ENCODE measurements around the gene UNC119. TPM values are rescaled to one million over a fixed set of nuclear protein-coding genes. Genes with fewer than 3 reads are reported as not detected.

UNC119 gene
- polyA plus RNA-seq, 4 donors: 54.4 to 74.1 (median 59.7) TPM

DNA sequence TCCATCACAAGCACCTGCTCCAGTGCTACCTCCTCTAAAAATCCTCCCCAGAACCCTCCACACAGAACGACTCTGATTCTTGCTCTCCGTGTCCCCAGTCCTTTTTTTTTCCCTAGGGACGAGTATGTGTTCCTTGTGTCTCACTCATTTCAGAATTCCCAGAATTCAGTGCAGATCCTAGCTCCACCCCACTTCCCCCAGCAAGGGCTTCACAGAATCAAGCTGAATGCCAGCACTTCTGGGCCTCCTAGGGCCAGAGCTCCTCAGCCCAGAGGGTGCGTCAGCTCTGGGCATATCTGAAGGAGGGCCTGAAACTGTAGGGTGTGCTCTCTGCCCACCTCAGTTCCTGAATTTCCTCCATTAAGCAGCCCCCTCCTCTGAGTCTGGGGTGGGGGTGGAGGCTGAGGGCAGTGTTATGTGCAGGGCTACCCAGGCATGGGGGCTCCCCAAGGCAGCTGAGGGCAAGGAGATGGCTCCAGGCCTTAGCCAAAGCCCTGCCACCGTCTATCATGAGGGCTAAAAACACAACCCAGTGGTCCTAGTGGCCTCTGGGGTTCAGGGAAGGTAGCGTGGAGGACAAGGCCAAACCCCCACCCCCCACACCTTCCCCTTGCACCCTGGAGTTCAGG, 6.5 kb downstream of the UNC119 start:
- DNase-seq (ENCODE audit: low read depth in 4 of 4, low spot score in 3 of 4): no peak

DNA sequence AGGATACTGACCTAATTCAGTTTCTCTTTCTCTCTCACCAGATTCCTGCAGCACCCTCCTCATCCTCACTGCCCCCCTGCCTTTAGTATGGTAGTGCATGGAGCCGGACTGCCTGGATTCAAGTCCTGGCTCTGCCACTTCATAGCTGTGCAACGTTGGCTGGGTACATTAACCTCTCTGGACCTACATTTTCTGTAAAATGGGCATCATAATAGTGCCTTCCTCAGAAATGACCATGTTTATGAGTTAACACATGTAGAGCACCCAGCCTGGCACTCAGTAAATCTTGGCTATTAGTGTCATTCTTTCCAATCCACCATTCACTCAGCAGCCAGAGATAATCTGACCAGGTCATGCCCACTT, 7.3 kb downstream of the UNC119 start:
- no peak for DNase-seq (ENCODE audit: low read depth in 4 of 4, low spot score in 3 of 4)

DNA sequence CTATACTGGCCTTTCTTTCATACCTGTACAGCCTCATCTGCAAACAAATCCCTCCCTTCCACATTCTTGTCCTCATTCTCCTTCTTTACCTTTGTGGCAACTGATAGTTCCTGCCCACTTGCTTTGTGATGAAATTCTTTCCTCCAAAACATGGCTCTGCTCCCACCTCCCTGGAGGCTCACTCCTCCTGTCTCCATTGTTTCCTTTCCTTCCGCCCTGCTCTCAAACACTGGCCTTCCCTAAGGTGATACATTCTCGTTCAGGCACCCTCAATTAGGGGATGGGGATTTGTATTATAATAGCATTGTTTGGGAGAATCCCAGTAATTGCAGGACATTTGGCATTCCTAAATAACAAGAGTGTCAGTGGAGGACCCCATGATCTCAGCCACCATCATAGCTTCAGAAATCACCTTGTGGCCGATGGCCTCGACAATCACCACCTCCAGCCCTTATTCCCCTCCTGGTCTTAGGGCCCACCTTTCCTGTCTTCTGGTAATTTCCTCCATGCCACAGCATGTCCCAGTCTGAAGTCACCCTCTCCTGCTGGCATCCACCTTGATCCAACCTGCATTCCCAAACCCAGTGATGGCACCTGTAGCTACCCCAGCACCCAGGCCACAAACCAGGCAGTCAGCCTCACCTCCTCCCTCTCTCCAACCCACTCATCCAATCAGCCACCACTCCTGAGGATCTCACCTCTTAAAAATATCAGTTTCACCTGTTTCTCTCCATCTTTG, 7.9 kb downstream of the UNC119 start:
- DNase-seq (ENCODE audit: low read depth in 4 of 4, low spot score in 3 of 4): no peak

DNA sequence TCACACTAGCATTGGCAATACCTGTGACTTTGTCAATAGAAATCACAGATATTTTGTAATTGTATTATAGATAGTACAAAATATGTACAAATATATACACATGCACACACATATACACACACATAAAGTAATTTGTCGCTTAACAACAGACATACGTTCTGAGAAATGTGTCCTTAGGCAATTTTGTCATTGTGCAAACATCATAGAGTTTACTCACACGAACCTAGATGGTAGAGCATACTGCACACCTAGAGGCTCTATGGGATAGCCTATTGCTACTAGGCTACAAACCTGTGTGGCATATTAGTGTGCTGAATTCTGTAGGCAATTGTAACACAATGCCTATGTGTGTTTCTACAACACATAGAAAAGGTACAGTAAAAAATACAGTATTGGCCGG, 11.0 kb downstream of the UNC119 start:
- no peak for DNase-seq (ENCODE audit: low read depth in 4 of 4, low spot score in 3 of 4)

DNA sequence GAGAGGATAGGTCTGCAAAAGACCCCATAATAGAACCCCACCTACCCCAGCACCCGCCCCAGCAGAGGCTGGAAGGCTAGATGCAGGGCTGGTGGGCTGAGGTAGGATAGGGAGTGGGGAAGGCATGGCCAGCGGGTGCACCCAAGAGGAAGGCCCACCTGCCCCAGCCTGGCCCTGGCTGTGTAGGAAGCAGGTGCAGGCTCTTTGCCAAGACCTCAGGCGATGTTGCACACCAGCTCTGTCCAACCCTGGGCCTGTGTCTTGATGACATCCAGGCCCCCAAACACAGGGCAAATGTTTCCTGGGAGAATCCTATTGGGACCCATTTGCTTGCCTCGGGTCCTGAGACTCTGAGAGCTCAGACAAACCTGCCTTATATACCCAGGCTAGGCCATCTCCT, 12.2 kb downstream of the UNC119 start:
- no peak for DNase-seq (ENCODE audit: low read depth in 4 of 4, low spot score in 3 of 4)

DNA sequence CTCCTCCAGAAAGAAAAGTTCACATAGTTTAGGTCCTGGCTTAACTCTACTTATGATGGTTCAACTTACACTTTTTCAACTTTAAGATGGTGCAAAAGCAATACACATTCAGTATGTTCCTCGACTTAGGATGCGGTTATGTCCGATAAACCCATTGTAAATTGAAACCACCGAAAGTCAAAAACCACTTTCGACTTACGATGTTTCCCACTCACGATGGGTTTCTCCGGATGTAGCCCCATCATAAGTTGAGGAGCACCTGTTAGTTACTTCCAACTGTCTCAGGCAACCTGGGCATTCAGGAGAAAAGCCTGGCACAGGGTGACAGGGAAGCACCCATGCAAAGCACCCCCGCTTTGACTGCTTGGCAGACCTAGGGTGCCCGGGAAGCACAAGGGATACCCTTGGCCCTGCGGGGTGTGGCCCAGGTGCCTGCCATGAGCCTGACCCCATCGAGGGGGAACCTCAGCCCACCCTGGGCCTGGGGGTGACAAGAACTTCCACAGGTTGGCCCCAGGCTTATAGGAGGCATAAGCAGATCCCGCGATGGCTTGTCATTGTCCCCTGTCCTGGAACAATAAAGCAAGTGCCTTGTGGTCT, 14.0 kb downstream of the UNC119 start:
- no peak for DNase-seq (ENCODE audit: low read depth in 4 of 4, low spot score in 3 of 4)

DNA sequence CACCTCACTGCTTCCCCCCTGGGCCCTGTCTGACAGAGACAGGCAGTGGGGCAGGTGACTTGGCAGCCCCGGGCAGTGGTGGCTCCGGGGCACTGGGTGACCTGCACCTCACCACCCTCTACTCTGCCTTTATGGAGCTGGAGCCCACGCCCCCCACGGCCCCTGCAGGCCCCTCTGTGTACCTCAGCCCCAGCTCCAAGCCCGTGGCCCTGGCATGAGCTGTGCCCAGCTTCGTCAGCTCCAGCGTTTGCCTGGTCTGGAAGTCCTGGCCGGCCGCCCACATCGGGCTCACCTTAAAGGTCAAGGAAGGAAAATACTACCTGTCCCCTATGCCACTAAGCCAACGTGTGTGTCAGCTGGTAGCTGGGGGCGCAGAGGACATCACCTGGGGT, 15.2 kb downstream of the UNC119 start:
- DNase-seq (ENCODE audit: low read depth in 4 of 4, low spot score in 3 of 4): no peak

DNA sequence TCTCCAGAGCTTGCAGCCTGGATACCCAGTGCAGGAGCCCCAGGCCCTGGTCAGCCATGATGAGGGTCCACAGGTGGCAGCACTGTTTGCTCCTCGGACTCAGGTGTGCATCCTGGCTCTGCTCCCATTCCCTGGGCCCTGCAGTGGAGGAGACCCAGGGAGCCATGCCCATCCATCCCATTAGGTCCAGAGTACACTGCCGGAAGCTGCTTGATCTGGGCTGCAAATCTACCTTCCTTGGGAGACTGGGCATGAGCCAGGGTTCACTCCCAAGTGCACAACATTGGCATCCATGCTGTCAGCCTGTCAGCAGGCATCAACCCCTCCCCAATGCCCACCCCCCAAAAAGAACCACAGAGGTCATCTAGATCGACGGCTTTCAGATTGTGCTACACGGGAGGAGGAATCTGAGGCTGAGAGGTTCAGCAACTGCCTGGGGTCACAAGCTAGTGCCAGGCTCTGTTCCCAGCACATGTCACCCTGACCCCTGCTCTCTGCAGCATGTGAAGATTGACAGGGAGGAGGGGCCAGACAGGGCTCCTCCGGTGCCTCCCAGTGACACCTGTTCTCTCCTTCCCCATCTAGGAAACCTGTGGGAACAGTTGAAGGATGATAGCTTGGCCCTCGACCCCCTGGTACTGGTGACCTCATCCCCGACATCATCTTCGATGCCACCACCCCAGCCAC, 15.7 kb downstream of the UNC119 start:
- no peak for DNase-seq (ENCODE audit: low read depth in 4 of 4, low spot score in 3 of 4)

DNA sequence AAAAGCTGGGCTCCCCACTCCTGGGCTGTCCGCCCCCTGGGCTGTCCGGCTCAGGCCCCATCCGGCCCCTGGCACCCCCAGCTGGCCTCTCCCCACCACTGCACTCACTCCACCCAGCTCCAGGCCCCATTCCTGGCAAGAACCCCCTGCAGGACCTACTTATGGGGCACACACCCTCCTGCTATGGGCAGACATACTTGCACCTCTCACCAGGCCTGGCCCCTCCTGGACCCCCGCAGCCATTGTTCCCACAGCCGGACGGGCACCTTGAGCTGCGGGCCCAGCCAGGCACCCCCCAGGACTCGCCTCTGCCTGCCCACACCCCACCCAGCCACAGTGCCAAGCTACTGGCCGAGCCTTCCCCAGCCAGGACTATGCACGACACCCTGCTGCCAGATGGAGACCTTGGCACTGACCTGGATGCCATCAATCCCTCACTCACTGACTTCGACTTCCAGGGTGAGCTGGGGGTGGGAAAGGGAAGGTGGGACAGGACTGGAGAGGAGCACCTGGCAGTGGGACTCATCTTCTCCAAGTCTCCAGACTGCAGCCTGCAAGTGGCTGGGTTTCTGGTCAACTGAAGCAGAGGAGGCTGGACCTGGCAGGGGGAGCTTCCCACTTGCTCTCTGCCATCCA, 17.6 kb downstream of the UNC119 start:
- no peak for DNase-seq (ENCODE audit: low read depth in 4 of 4, low spot score in 3 of 4)

DNA sequence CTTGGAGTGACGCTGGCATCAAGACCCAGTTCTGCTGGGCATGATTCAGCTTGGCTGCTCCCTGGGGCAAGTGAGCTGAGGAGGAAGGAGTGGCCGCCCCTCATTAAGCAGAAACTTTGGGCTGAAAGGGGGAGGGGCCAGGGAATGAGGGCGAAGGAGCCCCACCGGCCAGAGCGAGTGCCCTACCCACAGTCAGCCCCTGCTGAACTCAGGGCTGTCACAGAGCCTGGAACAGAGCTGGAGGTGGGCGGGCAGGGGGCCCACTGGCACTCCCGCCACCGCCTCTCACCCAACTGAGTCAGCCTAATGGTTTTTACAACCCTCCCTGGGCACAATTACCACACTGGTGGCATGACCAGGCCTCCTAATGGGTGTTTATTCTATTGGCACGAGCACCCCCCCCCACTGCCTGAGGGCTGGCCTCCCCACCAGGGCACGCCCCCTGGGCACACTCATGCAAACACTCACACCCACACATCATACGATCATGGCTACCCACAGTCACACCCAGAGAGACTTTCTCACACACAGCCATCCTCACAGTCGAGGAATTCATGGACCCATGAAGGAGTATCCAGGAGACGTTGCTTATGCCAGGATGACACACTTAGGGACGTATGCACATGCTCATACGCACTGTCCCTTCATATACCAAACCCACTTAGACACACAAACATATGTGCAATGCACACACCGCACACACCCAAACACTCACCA, 19.2 kb downstream of the UNC119 start:
- no peak for DNase-seq (ENCODE audit: low read depth in 4 of 4, low spot score in 3 of 4)

DNA sequence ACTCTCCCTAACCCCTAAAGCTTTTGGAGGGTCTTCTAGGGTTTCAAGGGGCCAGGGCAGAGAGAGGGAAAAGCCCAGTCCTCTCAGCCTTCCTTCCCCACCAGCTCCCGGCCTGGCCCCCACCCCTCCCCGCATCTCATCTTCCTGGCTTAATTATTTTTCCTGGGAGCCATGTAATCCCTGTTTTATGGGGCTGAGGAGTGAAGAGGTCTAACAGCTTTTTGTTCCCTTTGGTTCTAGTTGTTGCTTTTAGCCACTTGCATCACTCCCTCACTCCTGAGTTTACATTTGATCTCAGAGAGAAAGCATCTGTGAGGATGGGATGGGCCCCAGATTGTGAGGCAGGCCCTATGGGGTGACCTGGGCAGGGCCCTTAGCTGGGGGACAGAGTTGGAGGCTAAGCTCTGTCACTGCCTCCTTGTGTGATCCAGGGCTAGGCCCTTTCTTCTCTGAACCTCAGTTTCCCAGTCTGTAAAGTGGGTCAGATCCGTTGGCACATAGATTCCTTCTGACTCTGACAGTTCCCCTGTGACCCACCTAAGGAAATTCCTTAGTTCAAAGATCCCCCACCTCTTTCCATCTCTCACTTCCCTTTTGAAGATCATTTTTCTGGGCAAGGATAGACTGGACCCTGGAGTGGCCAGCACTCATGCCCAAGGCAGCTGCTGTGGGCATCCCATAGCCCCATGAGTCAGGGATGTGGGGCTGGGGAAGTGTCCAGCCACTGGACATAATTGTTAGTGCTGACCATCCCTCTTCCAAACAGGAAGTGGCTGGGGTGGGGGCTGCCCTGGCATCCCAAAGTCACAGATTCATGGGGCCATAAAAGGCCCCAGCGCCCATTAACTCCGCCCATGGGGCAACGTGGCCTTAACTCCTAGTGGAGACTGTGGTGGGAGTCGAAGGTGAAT, 20.1 kb downstream of the UNC119 start:
- no peak for DNase-seq (ENCODE audit: low read depth in 4 of 4, low spot score in 3 of 4)

DNA sequence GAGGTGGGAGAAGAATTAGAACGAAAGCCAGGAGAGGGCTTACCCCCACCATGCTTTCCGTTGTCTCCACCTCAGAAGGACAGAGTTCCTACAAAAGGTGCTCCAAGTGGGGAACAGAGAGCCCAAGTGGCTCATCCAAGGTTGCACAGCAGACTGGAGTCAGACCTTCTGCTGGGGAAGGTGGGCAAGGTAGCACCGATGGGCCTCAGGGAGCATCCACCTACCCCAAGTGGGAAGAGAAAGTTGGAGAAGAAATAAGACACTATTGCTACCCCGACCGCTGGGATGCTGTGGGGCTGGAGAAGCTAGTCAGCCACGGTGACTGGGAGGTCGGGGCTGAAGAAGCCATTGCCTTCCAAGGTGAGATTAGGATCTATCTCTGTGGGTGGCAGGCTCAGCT, 21.5 kb downstream of the UNC119 start:
- DNase-seq (ENCODE audit: low read depth in 4 of 4, low spot score in 3 of 4): no peak

DNA sequence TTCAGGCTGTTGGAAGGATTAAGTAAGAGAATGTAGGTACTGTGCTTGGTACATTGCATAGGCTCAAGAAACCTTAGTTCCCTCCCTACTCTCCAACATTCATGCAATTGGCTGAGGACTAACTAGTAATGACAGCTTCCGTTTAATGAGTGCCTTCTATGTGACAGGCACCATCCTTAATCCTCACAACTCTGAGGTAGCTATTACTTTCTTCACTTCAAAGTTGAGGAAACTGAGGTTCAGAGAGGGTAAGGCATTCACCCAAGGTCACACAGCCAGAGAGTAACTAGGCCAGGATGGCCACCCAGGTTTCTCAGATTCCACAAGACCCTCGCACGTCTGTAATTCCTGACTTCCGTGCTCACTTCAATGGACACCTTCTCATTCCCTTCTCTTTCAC, 22.2 kb downstream of the UNC119 start:
- no peak for DNase-seq (ENCODE audit: low read depth in 4 of 4, low spot score in 3 of 4)

DNA sequence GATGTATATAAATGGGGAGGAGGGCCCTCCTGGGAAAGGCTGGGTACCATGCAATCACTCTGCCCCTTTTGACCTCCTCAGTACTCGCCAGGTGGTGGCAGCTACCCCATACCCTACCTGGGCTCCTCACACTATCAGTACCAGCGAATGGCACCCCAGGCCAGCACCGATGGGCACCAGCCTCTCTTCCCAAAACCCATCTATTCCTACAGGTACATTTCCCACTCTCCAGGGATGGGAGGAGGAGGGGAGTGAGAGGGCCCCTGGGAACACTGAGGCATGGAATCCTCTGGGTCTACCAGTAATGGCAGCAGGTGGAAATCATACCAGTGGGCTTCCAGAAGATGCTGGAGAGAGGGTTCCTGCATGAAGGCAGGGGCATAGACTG, 23.4 kb downstream of the UNC119 start:
- DNase-seq (ENCODE audit: low read depth in 4 of 4, low spot score in 3 of 4): no peak

DNA sequence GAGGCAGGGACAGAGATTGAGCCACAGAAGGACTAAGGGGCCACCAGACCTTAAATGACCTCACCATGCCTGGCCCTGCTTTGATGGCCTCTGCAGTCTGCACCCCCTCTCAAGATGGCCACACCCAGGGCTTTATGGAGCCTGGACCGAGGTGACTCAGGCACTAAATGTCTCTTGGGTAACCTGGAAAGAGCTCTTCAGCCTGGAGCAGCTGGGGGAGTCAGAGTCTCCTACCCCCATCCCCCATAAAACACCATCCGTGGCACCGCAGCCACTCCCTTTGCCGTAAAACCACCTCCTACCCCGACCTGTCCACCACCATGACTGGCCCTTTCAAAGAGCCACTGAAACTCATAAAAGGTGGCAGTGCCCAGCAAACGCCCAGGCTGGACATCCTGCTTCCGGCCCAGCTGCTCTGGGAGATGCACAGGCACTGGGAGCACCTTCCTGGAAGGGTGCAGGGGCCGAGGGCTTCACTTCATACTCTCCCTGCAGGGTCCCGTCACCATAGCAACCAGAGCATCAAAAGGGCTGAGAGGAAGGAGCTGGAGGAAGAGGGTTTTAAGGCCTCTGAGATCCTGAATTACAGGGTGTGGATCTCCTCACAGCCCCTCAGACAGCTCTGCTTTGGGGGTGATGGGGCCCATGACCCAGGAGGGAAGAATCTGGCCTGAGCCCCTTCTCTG, 24.0 kb downstream of the UNC119 start:
- no peak for DNase-seq (ENCODE audit: low read depth in 4 of 4, low spot score in 3 of 4)

DNA sequence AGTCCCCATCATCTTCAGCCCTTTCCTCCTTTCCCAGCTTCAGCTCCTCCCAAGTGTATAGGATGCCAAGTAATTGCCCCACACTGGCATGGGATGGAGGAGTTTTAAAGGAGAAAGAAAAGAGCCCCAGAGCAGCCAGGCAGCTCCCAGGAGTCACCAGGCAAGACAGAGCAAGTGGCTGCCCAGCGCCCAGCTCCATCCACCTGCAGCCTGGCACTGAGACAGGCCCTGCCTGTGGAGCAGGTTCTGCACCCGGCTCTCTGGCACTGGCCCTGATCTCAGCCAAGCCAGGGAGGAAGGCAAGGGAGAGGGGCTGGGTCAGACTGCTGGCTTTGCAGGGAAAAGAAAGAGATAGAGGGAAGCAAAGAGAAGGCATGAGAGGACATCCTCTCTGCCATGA, 24.6 kb downstream of the UNC119 start:
- no peak for DNase-seq (ENCODE audit: low read depth in 4 of 4, low spot score in 3 of 4)

DNA sequence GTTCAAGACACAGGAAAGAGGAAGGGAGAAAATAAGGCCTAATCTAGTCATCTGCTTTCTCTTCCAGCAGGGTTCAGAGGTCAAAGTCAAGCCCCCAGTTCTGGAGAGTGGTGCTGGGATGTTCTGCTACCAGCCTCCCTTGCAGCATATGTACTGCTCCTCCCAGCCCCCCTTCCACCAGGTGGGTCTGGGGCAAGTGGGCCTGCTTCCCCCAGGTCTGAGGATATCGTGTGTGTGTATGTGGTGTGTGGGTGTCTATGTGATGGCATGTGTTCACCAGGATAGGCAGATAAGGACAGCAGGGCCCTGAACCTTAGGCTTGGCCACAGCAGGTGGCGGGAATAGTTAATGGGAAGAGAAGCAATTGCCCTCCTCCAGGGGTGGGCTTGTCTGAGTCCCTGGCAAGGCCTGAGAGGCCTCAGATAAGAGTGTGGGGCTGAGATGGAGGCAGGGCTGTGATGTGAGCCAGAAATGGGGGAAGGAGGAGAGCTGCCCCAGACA, 25.2 kb downstream of the UNC119 start:
- no peak for DNase-seq (ENCODE audit: low read depth in 4 of 4, low spot score in 3 of 4)

DNA sequence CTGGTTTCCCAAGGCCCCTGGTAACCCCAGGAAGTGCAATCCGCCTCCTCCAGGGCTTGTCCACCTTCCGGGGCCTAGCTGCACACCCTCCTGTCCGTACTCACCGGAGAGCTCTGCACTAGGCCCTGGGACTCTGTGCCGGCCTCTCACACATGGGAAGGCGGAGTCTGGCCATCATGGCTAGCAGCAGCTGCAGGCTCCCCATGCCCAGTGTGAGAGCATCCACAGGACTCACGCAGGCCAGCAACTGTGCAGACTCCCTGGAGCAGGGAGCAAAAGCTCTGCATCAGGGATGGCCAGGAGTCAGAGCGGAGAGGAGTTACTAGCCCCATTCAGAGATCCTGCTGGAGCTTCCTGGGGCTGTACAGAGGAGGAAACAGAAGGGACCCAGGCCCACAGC, 26.0 kb downstream of the UNC119 start:
- DNase-seq (ENCODE audit: low read depth in 4 of 4, low spot score in 3 of 4): no peak

All from right renal pelvis (tissue), 4 donors.